PFSK-1 (cell line): ENCODE data around the gene TMEM240.

Experiments used
- FOXP2 ChIP-seq: optimal IDR thresholded peaks from 2 replicates; pipeline ENCODE3; 2011; ENCODE audit warnings: borderline replicate concordance, control low read depth, inconsistent platforms; ENCODE audit not compliant: insufficient read depth; ENCODE audit errors: extremely low read length, extremely low read depth
- POLR2AphosphoS5 ChIP-seq: IDR thresholded peaks from 2 replicates; pipeline ENCODE4 v1.6.1; 2012; ENCODE audit warnings: low read depth, mild to moderate bottlenecking, control low read depth, low read length, moderate library complexity
- SIN3A ChIP-seq: IDR thresholded peaks from 2 replicates; pipeline ENCODE4 v1.6.1; 2012; ENCODE audit warnings: mild to moderate bottlenecking, low read length, moderate library complexity, borderline replicate concordance; ENCODE audit not compliant: insufficient read depth
- TAF1 ChIP-seq: IDR thresholded peaks from 2 replicates; pipeline ENCODE4 v1.6.1; 2012; ENCODE audit warnings: low read length, control low read depth, borderline replicate concordance; ENCODE audit not compliant: insufficient read depth
- TF ChIP-seq, protein P1 (sequence below), 2 experiments: IDR thresholded peaks; 2 replicates each; pipeline versions ENCODE4 v1.6.1 to v1.8.0; 2011 to 2012; ENCODE audit warnings: low read depth in 2 of 2, low read length in 2 of 2, control low read depth in 1 of 2, inconsistent platforms in 1 of 2, mild to moderate bottlenecking in 1 of 2, moderate library complexity in 1 of 2; ENCODE audit not compliant: insufficient read depth in 1 of 2

TMEM240 gene

DNA sequence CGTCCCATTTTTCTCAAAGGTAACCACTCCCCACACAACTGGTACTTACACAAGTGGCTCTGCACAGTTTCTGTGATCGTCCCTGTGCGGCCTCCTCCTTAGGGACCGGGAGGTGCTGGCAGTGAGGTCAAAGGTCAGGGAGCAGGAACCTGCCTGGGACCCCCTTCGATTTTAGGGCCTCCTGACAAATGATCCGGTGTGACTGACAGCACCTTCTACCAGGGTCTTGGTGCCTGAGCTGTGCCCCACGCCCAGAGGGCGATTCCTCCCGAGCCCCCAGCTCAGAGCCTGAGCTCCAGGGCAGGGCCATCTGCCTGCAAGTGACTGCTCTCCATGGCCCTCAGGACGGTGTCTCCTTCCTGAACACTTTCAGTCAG lies 11.8 kb upstream of the TMEM240 start:
- no peak for TF ChIP-seq POLR2AphosphoS5
- TF ChIP-seq SIN3A = no peak
- no peak for TF ChIP-seq FOXP2
- TF ChIP-seq, protein P1, sequence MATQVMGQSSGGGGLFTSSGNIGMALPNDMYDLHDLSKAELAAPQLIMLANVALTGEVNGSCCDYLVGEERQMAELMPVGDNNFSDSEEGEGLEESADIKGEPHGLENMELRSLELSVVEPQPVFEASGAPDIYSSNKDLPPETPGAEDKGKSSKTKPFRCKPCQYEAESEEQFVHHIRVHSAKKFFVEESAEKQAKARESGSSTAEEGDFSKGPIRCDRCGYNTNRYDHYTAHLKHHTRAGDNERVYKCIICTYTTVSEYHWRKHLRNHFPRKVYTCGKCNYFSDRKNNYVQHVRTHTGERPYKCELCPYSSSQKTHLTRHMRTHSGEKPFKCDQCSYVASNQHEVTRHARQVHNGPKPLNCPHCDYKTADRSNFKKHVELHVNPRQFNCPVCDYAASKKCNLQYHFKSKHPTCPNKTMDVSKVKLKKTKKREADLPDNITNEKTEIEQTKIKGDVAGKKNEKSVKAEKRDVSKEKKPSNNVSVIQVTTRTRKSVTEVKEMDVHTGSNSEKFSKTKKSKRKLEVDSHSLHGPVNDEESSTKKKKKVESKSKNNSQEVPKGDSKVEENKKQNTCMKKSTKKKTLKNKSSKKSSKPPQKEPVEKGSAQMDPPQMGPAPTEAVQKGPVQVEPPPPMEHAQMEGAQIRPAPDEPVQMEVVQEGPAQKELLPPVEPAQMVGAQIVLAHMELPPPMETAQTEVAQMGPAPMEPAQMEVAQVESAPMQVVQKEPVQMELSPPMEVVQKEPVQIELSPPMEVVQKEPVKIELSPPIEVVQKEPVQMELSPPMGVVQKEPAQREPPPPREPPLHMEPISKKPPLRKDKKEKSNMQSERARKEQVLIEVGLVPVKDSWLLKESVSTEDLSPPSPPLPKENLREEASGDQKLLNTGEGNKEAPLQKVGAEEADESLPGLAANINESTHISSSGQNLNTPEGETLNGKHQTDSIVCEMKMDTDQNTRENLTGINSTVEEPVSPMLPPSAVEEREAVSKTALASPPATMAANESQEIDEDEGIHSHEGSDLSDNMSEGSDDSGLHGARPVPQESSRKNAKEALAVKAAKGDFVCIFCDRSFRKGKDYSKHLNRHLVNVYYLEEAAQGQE (IDR thresholded peaks at IDR 0.05; ENCODE audit: insufficient read depth in 1 of 2, low read depth in 2 of 2, low read length in 2 of 2) = no peak
- no peak for TF ChIP-seq TAF1

DNA sequence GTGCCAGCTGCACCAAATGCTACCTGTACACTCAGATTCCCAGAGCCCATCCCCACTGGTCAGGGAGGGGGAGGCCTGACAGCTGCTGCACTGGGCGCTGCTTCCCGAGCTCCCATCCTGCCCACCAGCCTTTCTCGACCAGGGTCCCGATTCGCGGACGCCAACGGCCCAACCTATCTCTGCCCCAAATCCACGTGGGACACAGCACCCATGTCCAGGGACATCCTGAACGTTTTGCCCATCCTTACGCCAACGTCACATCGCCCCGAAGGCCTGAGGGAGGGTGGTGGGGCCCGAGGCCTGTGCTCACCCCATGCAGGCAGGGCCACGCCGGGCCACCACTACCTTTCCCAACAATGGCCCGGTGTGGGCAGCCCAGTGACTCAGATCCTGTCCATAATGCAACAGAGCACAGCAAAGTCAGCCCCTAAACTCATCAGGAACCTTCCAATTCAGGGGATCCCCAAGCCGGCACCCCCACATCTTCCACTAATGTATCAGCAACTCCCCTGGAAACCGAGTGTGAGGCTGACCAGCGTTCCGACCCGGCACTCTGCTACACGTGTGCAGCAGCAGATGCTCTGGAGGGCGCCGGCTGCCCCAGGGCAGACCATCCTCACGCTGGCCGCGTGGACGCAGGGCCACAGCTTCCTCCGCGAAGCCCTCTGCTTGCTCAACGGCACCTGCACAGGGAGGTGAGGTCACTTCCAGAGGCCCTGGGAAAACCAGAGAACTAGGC lies 11.3 kb upstream of the TMEM240 start:
- TF ChIP-seq POLR2AphosphoS5 = no peak
- no peak for TF ChIP-seq FOXP2
- no peak for TF ChIP-seq TAF1
- no peak for TF ChIP-seq SIN3A
- TF ChIP-seq, protein P1 (IDR thresholded peaks at IDR 0.05; ENCODE audit: insufficient read depth in 1 of 2, low read depth in 2 of 2, low read length in 2 of 2) = no peak

DNA sequence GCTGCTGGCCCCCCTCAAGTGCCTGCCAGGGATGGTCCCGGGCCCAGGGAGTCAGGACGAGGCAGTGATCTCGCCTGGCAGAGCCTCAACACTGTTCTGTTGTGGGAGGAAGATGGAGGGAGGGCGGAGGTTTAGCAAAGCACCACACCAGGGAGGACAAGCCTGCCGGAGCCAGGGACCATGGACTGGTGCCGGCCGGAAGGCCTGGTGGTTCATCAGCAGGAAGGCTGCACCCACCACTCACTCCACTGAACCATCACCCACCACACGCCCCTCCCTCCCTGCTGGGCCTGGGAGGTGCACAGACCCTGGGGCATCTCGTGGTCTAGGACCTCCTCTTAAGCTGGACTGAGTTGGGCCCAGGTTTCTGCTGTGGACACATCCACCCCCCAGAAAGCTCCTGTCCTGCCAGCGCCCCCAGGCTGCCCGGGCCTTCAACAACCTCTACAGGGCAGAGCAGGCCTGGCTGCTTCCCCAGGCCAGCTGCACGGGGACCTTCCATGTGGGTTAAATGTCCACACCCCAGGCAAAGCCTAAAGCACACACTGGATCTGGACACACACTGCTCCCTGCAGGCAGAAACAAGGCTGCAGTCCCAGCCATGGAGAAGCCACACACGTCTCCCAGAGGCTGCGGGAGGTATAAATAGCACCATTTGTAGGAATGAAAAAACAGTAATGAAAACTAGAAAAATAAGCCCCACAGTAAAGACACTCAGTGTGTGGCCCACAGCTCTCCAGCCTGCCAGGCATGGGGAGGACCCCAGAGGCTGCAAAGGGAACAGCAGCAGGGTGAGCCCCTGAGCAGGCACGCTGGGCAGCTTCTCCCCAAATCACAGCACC lies 10.4 kb upstream of the TMEM240 start:
- TF ChIP-seq POLR2AphosphoS5 = no peak
- no peak for TF ChIP-seq TAF1
- TF ChIP-seq, protein P1 (IDR thresholded peaks at IDR 0.05; ENCODE audit: insufficient read depth in 1 of 2, low read depth in 2 of 2, low read length in 2 of 2) = no peak
- no peak for TF ChIP-seq FOXP2
- no peak for TF ChIP-seq SIN3A

DNA sequence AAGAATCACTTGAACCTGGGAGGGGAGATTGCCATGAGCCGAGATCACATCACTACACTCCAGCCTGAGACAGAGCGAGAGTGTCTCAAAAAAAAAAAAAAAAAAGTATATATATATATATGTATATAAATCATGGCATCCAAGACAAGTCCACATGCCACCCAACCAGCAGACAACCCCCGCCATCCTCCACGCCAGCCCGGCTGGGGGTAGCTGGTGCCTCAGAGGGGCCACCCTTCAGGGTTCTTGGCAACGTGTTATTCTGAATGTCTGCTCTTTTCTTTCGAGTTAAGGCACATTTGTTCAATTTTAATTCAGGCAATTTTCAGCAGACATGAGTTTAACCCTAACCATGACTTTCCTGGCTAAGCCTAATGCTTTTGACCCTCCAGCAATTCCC lies 9.7 kb upstream of the TMEM240 start:
- TF ChIP-seq, protein P1 (IDR thresholded peaks at IDR 0.05; ENCODE audit: insufficient read depth in 1 of 2, low read depth in 2 of 2, low read length in 2 of 2) = no peak
